ENCODE data around the gene ERC2. TPM values are rescaled to one million over a fixed set of nuclear protein-coding genes. Genes with fewer than 3 reads are reported as not detected.

Gene ERC2
- total RNA-seq, 1 donor from 2014 or later: under 0.01 TPM

- FAIRE-seq (no peak), DNase-seq (ENCODE audit: low read depth) (no peak)
- no peaks in the 10 kb centered on the region for H3K36me3 ChIP-seq (ENCODE audit: control insufficient read depth, insufficient read depth, low read length)
- no peaks in the 10 kb centered on the region for H3K27me3 ChIP-seq (ENCODE audit: control insufficient read depth, insufficient read depth, low read length)
- no peak overlapping the region for H3K4me3 ChIP-seq (ENCODE audit: low read depth, low read length)
- no peak for TF ChIP-seq CTCF (IDR thresholded peaks at IDR 0.05; ENCODE audit: insufficient read depth, low read length, severe bottlenecking)
Observed at GRCh38 chr3:55576621-55577388, 891.5 kb downstream of the ERC2 start.

- DNase-seq (ENCODE audit: low read depth) (no peak), FAIRE-seq (no peak)
- Histone ChIP-seq H3K27me3 (ENCODE audit: control insufficient read depth, insufficient read depth, low read length) (no peaks in the 10 kb centered on the region), H3K4me3 (ENCODE audit: low read depth, low read length) (no peak overlapping the region), H3K36me3 (ENCODE audit: control insufficient read depth, insufficient read depth, low read length) (no peaks in the 10 kb centered on the region)
- no peak for TF ChIP-seq CTCF (IDR thresholded peaks at IDR 0.05; ENCODE audit: insufficient read depth, low read length, severe bottlenecking)
Observed at GRCh38 chr3:55574671-55575070, 893.6 kb downstream of the ERC2 start.

- DNase-seq (ENCODE audit: low read depth) (no peak), FAIRE-seq (no peak)
- Histone ChIP-seq H3K4me3 (ENCODE audit: low read depth, low read length) (no peak overlapping the region), H3K36me3 (ENCODE audit: control insufficient read depth, insufficient read depth, low read length) (no peaks in the 10 kb centered on the region), H3K27me3 (ENCODE audit: control insufficient read depth, insufficient read depth, low read length) (no peaks in the 10 kb centered on the region)
- no peak for TF ChIP-seq CTCF (IDR thresholded peaks at IDR 0.05; ENCODE audit: insufficient read depth, low read length, severe bottlenecking)
Observed at GRCh38 chr3:55572816-55573215, 895.5 kb downstream of the ERC2 start.

- peak; percentile 8 for DNase-seq (ENCODE audit: low read depth)
- Histone ChIP-seq H3K4me3 (ENCODE audit: low read depth, low read length) (no peak overlapping the region), H3K27me3 (ENCODE audit: control insufficient read depth, insufficient read depth, low read length) (no peaks in the 10 kb centered on the region), H3K36me3 (ENCODE audit: control insufficient read depth, insufficient read depth, low read length) (no peaks in the 10 kb centered on the region)
- peak; percentile 25 for TF ChIP-seq CTCF (IDR thresholded peaks at IDR 0.05; ENCODE audit: insufficient read depth, low read length, severe bottlenecking)
- FAIRE-seq: no peak
Observed at GRCh38 chr3:55571913-55572312, 896.4 kb downstream of the ERC2 start.

GRCh38 chr3:55571216-55571813, 897.0 kb downstream of the ERC2 start:
- DNase-seq (ENCODE audit: low read depth) (no peak), FAIRE-seq (no peak)
- Histone ChIP-seq H3K4me3 (ENCODE audit: low read depth, low read length) (no peak overlapping the region), H3K27me3 (ENCODE audit: control insufficient read depth, insufficient read depth, low read length) (no peaks in the 10 kb centered on the region), H3K36me3 (ENCODE audit: control insufficient read depth, insufficient read depth, low read length) (no peaks in the 10 kb centered on the region)
- no peak for TF ChIP-seq CTCF (IDR thresholded peaks at IDR 0.05; ENCODE audit: insufficient read depth, low read length, severe bottlenecking)
